Measurements from ENCODE around the gene PCDHB12.
"Not testable (repeated sequence)": the region's sequence is repeated elsewhere in the genome, so short reads cannot be mapped to it uniquely, and the experiment has no call there.

Gene PCDHB12

DNA sequence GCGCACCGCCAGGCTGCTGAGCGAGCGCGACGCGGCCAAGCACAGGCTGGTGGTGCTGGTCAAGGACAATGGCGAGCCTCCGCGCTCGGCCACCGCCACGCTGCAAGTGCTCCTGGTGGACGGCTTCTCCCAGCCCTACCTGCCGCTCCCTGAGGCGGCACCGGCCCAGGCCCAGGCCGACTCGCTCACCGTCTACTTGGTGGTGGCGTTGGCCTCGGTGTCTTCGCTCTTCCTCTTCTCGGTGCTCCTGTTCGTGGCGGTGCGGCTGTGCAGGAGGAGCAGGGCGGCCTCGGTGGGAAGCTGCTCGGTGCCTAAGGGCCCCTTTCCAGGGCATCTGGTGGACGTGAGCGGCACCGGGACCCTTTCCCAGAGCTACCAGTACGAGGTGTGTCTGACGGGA is 6.9 kb upstream of the PCDHB12 start:
- DNase-seq (ENCODE audit: low spot score), result not testable (repeated sequence)

- DNase-seq (ENCODE audit: low spot score), result not testable (repeated sequence)
These were observed 1.8 kb downstream of the PCDHB12 start for GRCh38 chr5:141210281-141210680.

- DNase-seq (ENCODE audit: low spot score), result not testable (repeated sequence)
These were observed 2.3 kb downstream of the PCDHB12 start for GRCh38 chr5:141210849-141211248.

- not testable (repeated sequence) for DNase-seq (ENCODE audit: low spot score)
These were observed 5.3 kb downstream of the PCDHB12 start, which contains the start of gene PCDHB13 for GRCh38 chr5:141213656-141214339. PCDHB13 (plus strand) TSS chr5:141213919; CDS start chr5:141214124, 205 bp downstream.

GRCh38 chr5:141214583-141214982 is 6.1 kb downstream of the PCDHB12 start:
- DNase-seq (ENCODE audit: low spot score), result not testable (repeated sequence)

- DNase-seq (ENCODE audit: low spot score), result not testable (repeated sequence)
These were observed 7.0 kb downstream of the PCDHB12 start for GRCh38 chr5:141215504-141215903.

DNA sequence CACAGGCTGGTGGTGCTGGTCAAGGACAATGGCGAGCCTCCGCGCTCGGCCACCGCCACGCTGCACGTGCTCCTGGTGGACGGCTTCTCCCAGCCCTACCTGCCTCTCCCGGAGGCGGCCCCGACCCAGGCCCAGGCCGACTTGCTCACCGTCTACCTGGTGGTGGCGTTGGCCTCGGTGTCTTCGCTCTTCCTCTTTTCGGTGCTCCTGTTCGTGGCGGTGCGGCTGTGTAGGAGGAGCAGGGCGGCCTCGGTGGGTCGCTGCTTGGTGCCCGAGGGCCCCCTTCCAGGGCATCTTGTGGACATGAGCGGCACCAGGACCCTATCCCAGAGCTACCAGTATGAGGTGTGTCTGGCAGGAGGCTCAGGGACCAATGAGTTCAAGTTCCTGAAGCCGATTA is 7.5 kb downstream of the PCDHB12 start:
- not testable (repeated sequence) for DNase-seq (ENCODE audit: low spot score)

- DNase-seq (ENCODE audit: low spot score), result peak; percentile 81
These were observed 14.7 kb downstream of the PCDHB12 start, which contains the start of gene PCDHB14 for GRCh38 chr5:141223112-141223783. PCDHB14 (plus strand) TSS chr5:141223343; CDS start chr5:141223506, 163 bp downstream.

DNA sequence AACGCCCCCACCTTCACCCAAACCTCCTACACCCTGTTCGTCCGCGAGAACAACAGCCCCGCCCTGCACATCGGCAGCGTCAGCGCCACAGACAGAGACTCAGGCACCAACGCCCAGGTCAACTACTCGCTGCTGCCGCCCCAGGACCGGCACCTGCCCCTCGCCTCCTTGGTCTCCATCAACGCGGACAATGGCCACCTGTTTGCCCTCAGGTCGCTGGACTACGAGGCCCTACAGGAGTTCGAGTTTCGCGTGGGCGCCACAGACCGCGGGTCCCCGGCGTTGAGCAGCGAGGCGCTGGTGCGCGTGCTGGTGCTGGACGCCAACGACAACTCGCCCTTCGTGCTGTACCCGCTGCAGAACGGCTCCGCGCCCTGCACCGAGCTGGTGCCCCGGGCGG is 16.3 kb downstream of the PCDHB12 start:
- not testable (repeated sequence) for DNase-seq (ENCODE audit: low spot score)

GRCh38 chr5:141225421-141225820 is 16.9 kb downstream of the PCDHB12 start:
- DNase-seq (ENCODE audit: low spot score), result not testable (repeated sequence)

GRCh38 chr5:141234109-141234667 is 25.7 kb downstream of the PCDHB12 start:
- DNase-seq (ENCODE audit: low spot score), result peak; percentile 16

GRCh38 chr5:141235922-141236321 is 27.4 kb downstream of the PCDHB12 start:
- DNase-seq (ENCODE audit: low spot score), result not testable (repeated sequence)

DNA sequence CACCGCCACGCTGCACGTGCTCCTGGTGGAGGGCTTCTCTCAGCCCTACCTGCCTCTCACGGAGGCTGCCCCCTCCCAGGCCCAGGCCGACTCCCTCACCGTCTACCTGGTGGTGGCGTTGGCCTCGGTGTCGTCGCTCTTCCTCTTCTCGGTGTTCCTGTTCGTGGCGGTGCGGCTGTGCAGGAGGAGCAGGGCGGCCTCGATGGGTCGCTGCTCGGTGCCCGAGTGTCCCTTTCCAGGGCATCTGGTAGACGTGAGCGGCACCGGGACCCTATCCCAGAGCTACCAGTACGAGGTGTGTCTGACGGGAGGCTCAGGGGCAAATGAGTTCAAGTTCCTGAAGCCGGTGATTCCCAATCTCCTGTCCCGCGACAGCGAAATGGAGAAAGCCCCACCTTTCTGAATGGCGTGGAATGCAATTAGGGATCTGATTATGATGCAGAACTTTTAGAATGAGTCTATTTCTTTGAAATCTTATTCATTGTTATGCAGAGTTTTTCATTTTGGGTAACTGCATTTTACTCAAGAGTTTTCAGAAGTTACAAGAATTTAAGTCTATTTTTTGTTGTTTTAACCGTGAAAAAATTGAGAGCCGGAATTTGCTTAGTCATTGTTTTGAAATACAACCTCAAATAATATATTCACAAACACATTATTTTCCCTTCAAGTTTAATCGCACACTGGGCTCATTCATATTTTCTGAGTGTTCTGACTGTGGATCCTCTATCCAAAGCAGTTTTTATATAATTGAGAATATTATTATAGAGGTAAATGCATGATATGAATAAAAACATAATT is 28.2 kb downstream of the PCDHB12 start:
- no peak for DNase-seq (ENCODE audit: low spot score)

GRCh38 chr5:141241496-141241895 is 33.0 kb downstream of the PCDHB12 start:
- no peak for DNase-seq (ENCODE audit: low spot score)

DNA sequence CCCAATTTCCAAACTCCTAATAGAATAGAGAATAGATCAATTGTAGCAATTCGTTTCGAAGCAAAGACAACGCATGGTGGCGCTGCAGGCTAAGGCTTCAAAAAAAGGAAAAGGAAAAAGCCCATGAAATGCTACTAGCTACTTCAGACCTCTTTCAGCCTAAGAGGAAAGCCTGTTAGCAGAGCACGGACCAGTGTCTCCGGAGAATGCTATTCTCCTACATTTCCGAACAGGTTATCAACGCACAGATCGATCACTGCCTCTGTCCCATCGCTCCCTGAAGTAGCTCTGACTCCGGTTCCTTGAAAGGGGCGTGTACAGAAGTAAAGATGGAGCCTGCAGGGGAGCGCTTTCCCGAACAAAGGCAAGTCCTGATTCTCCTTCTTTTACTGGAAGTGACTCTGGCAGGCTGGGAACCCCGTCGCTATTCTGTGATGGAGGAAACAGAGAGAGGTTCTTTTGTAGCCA is 36.8 kb downstream of the PCDHB12 start, which contains the start of gene PCDHB15:
Gene PCDHB15, plus strand, starts transcription at position 146 of the 468 bp plus-strand sequence. Its CDS starts 184 bp downstream, at position 330.
- no peak for DNase-seq (ENCODE audit: low spot score)

DNA sequence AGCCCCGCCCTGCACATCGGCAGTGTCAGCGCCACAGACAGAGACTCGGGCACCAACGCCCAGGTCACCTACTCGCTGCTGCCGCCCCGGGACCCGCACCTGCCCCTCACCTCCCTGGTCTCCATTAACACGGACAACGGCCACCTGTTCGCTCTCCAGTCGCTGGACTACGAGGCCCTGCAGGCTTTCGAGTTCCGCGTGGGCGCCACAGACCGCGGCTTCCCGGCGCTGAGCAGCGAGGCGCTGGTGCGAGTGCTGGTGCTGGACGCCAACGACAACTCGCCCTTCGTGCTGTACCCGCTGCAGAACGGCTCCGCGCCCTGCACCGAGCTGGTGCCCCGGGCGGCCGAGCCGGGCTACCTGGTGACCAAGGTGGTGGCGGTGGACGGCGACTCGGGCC is 38.5 kb downstream of the PCDHB12 start:
- not testable (repeated sequence) for DNase-seq (ENCODE audit: low spot score)

DNA sequence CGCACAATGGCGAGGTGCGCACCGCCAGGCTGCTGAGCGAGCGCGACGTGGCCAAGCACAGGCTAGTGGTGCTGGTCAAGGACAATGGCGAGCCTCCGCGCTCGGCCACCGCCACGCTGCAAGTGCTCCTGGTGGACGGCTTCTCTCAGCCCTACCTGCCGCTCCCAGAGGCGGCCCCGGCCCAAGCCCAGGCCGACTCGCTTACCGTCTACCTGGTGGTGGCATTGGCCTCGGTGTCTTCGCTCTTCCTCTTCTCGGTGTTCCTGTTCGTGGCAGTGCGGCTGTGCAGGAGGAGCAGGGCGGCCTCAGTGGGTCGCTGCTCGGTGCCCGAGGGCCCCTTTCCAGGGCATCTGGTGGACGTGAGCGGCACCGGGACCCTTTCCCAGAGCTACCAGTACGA is 38.9 kb downstream of the PCDHB12 start:
- DNase-seq (ENCODE audit: low spot score), result not testable (repeated sequence)

DNA sequence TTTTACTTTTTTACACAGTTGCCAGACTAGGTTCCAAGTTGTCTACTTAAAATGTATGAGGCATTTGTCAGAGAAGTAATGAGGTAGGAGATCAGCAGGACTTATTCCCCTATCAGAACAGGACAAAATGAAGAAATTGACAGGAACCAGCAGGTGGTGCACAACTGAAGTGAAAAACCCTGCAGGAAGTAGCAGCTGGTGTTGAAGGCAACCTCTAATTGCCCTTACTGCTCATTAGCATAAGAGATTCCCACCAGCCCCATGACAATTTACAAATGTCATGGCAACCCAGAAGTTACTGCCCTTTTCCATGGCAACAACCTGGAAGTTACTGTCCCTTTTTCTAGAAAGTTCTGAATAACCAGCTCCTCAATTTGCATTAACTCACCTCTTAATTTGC is 42.1 kb downstream of the PCDHB12 start:
- no peak for DNase-seq (ENCODE audit: low spot score)

- DNase-seq (ENCODE audit: low spot score), result no peak
These were observed 49.9 kb downstream of the PCDHB12 start for GRCh38 chr5:141258464-141258863.

DNA sequence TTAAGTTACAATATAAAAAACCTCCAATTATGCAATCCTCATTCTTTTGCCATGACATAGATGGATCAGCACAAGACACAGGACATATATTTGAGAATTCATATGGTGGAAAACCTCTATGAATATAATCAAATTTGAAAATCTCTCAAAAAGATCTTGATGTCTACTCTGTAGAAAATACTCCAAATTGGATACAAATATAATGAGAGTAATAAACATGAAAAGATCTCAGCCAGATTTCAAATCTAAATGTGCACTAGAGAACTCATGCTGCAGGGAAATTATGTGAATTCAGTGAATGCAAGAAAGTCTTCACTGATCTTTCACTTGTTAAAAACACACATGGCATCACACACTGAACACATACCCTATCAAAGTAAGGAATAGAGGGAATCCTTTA is 50.4 kb downstream of the PCDHB12 start:
- DNase-seq (ENCODE audit: low spot score), result no peak

GRCh38 chr5:141260458-141261237 is 52.1 kb downstream of the PCDHB12 start:
- DNase-seq (ENCODE audit: low spot score), result no peak

Data from SK-N-DZ (cell line).